NCI-H1048 (cell line): ENCODE measurements around the gene ABCA1.
"Not testable (repeated sequence)": the region's sequence is repeated elsewhere in the genome, so short reads cannot be mapped to it uniquely, and the experiment has no call there.

Experiments
- DNase-seq: peaks from one replicate; lab custom pipeline; 2025; lab: John Stamatoyannopoulos, UW

Gene ABCA1

GRCh38 chr9:104944356-104944755, 16.4 kb upstream of the ABCA1 start:
- no peak for DNase-seq

- no peak for DNase-seq
Measured at GRCh38 chr9:104941597-104941996, 13.6 kb upstream of the ABCA1 start.

GRCh38 chr9:104936291-104936690, 8.3 kb upstream of the ABCA1 start:
- no peak for DNase-seq

- not testable (repeated sequence) for DNase-seq
Measured at GRCh38 chr9:104935501-104935810, 7.5 kb upstream of the ABCA1 start.

GRCh38 chr9:104934691-104935500, 6.9 kb upstream of the ABCA1 start:
- DNase-seq, result no peak

- DNase-seq, result not testable (repeated sequence)
Measured at GRCh38 chr9:104933091-104933490, 5.1 kb upstream of the ABCA1 start.

GRCh38 chr9:104931256-104931655, 3.3 kb upstream of the ABCA1 start:
- DNase-seq, result no peak

- no peak for DNase-seq
Measured at GRCh38 chr9:104927216-104927911, 591 bp downstream of the ABCA1 start.

GRCh38 chr9:104923740-104924139, 4.2 kb downstream of the ABCA1 start:
- DNase-seq, result no peak

GRCh38 chr9:104923289-104923688, 4.7 kb downstream of the ABCA1 start:
- DNase-seq, result no peak

GRCh38 chr9:104922748-104923147, 5.2 kb downstream of the ABCA1 start:
- DNase-seq, result not testable (repeated sequence)

GRCh38 chr9:104921067-104921741, 6.8 kb downstream of the ABCA1 start:
- DNase-seq, result no peak

- DNase-seq, result no peak
Measured at GRCh38 chr9:104915753-104916152, 12.2 kb downstream of the ABCA1 start.

- no peak for DNase-seq
Measured at GRCh38 chr9:104915049-104915448, 12.9 kb downstream of the ABCA1 start.

- DNase-seq, result no peak
Measured at GRCh38 chr9:104914466-104914865, 13.5 kb downstream of the ABCA1 start.

- no peak for DNase-seq
Measured at GRCh38 chr9:104912606-104913005, 15.3 kb downstream of the ABCA1 start.

GRCh38 chr9:104911032-104911607, 16.8 kb downstream of the ABCA1 start:
- no peak for DNase-seq

- DNase-seq, result no peak
Measured at GRCh38 chr9:104907278-104907951, 20.5 kb downstream of the ABCA1 start.

GRCh38 chr9:104906441-104907277, 21.3 kb downstream of the ABCA1 start:
- no peak for DNase-seq

GRCh38 chr9:104905931-104906330, 22.0 kb downstream of the ABCA1 start:
- DNase-seq, result no peak
